Endothelial cell of umbilical vein (primary cell): ENCODE results near the gene ZNF581. TPM values are rescaled to one million over a fixed set of nuclear protein-coding genes. Genes with fewer than 3 reads are reported as not detected.

Experiments
- BruUV-seq: library from RNA; stranded (reverse); fragments of 400-500 nt; replicated peaks from 2 replicates; lab custom pipeline; 2021; lab: Mats Ljungman, UMichigan
- CTCF ChIA-PET: fragments of 300-600, 350-600 bp; sonication (Branson Sonifier 250); formaldehyde crosslinking; loops from one replicate; lab custom pipeline; 2021; ENCODE audit warnings: antibody characterized with exemption, inconsistent platforms; lab: Charles Lee
- POLR2A ChIA-PET: fragments of 300-600, 350-600 bp; sonication (Branson Sonifier 250); formaldehyde crosslinking; loops from one replicate; lab custom pipeline; 2021; ENCODE audit warnings: antibody characterized with exemption, inconsistent platforms; lab: Charles Lee
- DNase-seq: peaks from one replicate; pipeline ENCODE4 v3.0.0-alpha.2; 2011; ENCODE audit warnings: low read depth, low spot score
- FAIRE-seq: peaks from 2 replicates; lab custom pipeline; 2011; peaks lifted over from hg19 to GRCh38; lab: Jason Lieb, UNC
- H2AFZ ChIP-seq: 2 replicates; pipeline ENCODE4 v1.6.0; 2012; ENCODE audit warnings: low read depth, low read length, control low read depth, inconsistent platforms
- H3K27ac ChIP-seq: 2 replicates; pipeline ENCODE4 v1.5.1; 2011; ENCODE audit warnings: low read depth, mild to moderate bottlenecking, control low read depth, low read length, moderate library complexity; ENCODE audit not compliant: insufficient read depth
- H3K27me3 ChIP-seq, 2 experiments: 2 replicates each; pipeline versions ENCODE4 v1.6.0 to v1.6.1; 2011; ENCODE audit warnings: low read length in 2 of 2, mixed read lengths in 1 of 2; ENCODE audit not compliant: control insufficient read depth in 2 of 2, insufficient read depth in 2 of 2
- H3K36me3 ChIP-seq, 2 experiments: 2 replicates in 1 of 2; 3 replicates in 1 of 2; pipeline ENCODE4 v1.5.1; 2011; ENCODE audit warnings: low read length in 2 of 2, mild to moderate bottlenecking in 1 of 2, moderate library complexity in 1 of 2; ENCODE audit not compliant: control insufficient read depth in 2 of 2, insufficient read depth in 2 of 2; ENCODE audit errors: extremely low read depth in 1 of 2
- H3K4me1 ChIP-seq: 3 replicates; pipeline ENCODE4 v1.5.1; 2011; ENCODE audit warnings: mild to moderate bottlenecking, low read length; ENCODE audit not compliant: control insufficient read depth, insufficient read depth; ENCODE audit errors: extremely low read depth
- H3K4me2 ChIP-seq: 2 replicates; pipeline ENCODE4 v1.6.1; 2011; ENCODE audit warnings: low read length, control low read depth, mixed read lengths; ENCODE audit not compliant: insufficient read depth
- H3K4me3 ChIP-seq, 3 experiments: fragments of 200-600 bp in 1 of 3; sonication (generic), shearing (Covaris generic) in 1 of 3; replicated peaks in 1 of 3; 2 replicates each; pipeline ENCODE4 v1.5.1; 2011 to 2016; ENCODE audit warnings: control low read depth in 3 of 3, low read length in 3 of 3, mild to moderate bottlenecking in 2 of 3, inconsistent platforms in 1 of 3, low read depth in 1 of 3, moderate library complexity in 1 of 3; ENCODE audit not compliant: insufficient read depth in 1 of 3
- H3K79me2 ChIP-seq: 2 replicates; pipeline ENCODE4 v1.6.0; 2012; ENCODE audit warnings: low read length, inconsistent platforms; ENCODE audit not compliant: control insufficient read depth, insufficient read depth
- H3K9ac ChIP-seq: replicated peaks from 2 replicates; pipeline ENCODE3; 2011; ENCODE audit warnings: low read length, control low read depth; ENCODE audit not compliant: insufficient read depth; ENCODE audit errors: extremely low read depth
- H3K9me1 ChIP-seq: replicated peaks from 3 replicates; pipeline ENCODE4 v1.6.0; 2011; ENCODE audit warnings: mild to moderate bottlenecking, low read length; ENCODE audit not compliant: control insufficient read depth, insufficient read depth; ENCODE audit errors: extremely low read depth
- H3K9me3 ChIP-seq: replicated peaks from 2 replicates; pipeline ENCODE4 v1.5.1; 2012; ENCODE audit warnings: low read length, inconsistent platforms; ENCODE audit not compliant: control insufficient read depth, insufficient read depth
- H4K20me1 ChIP-seq: replicated peaks from 2 replicates; pipeline ENCODE3; 2011; ENCODE audit warnings: mild to moderate bottlenecking, low read length; ENCODE audit not compliant: control insufficient read depth, insufficient read depth; ENCODE audit errors: extremely low read depth
- EZH2 ChIP-seq: IDR thresholded peaks from 2 replicates; pipeline ENCODE4 v1.6.1; 2012; ENCODE audit warnings: borderline replicate concordance, low read depth, mild to moderate bottlenecking, moderate library complexity, low read length, inconsistent platforms; ENCODE audit not compliant: severe bottlenecking
- FOS ChIP-seq: IDR thresholded peaks from 2 replicates; pipeline ENCODE4 v1.6.1; 2011; ENCODE audit warnings: mild to moderate bottlenecking, low read length, moderate library complexity, borderline replicate concordance; ENCODE audit not compliant: insufficient read depth
- GATA2 ChIP-seq: IDR thresholded peaks from 2 replicates; pipeline ENCODE4 v1.7.0; 2011; ENCODE audit warnings: low read depth, mild to moderate bottlenecking, moderate library complexity, mixed read lengths, low read length; ENCODE audit not compliant: insufficient read length, insufficient read depth
- JUN ChIP-seq: IDR thresholded peaks from 2 replicates; pipeline ENCODE4 v1.6.1; 2011; ENCODE audit warnings: borderline replicate concordance, low read depth; ENCODE audit not compliant: insufficient read length, insufficient read depth
- MAX ChIP-seq: IDR thresholded peaks from 2 replicates; pipeline ENCODE4 v1.6.1; 2011; ENCODE audit not compliant: insufficient read depth, insufficient read length
- MYC ChIP-seq: IDR thresholded peaks from one replicate; pipeline ENCODE4 v1.6.1; 2011; ENCODE audit warnings: mild to moderate bottlenecking, low read depth, low read length
- POLR2A ChIP-seq: IDR thresholded peaks from 2 replicates; pipeline ENCODE4 v1.6.1; 2012; ENCODE audit warnings: low read depth, mild to moderate bottlenecking, control low read depth, low read length
- POLR2AphosphoS5 ChIP-seq: IDR thresholded peaks from 2 replicates; pipeline ENCODE4 v1.6.1; 2012; ENCODE audit warnings: low read depth, mild to moderate bottlenecking, control low read depth, low read length, moderate library complexity; ENCODE audit not compliant: insufficient read depth
- dilution Hi-C: fragments of 300-500 bp; cut with MboI; formaldehyde crosslinking; loops from one replicate; pipeline ENCODE4 v1.15.0; 2019; ENCODE audit warnings: low sequenced_read_pairs; ENCODE audit not compliant: extremely low pct_ligation_motif_present
- intact Hi-C: fragments of 100-400 bp; cut with micrococcal nuclease; formaldehyde crosslinking; loops from one replicate; pipeline ENCODE4 v1.10.0; 2022
- polyA plus RNA-seq, 4 experiments: library from polyadenylated mRNA; depleted of rRNA in 3 of 4; stranded (reverse) in 3 of 4; unstranded in 1 of 4; fragments of >200 nt; gene quantifications; 2 replicates each; pipeline versions ENCODE4 v1.2.1 to v1.2.3, GENCODE V29; 2011 to 2012; ENCODE audit warnings: missing spikeins in 1 of 4
- total RNA-seq: library from RNA; stranded (reverse); gene quantifications from 2 replicates; pipeline ENCODE4 v1.2.3, GENCODE V29; 2021
- TF ChIP-seq, protein P1 (sequence below), 2 donors: IDR thresholded peaks; 1 replicate in 1 of 2; 2 replicates in 1 of 2; pipeline ENCODE4 v1.5.1; 2011; ENCODE audit warnings: low read length in 2 of 2, mild to moderate bottlenecking in 2 of 2, moderate library complexity in 2 of 2, control low read depth in 1 of 2, inconsistent platforms in 1 of 2, low read depth in 1 of 2; ENCODE audit not compliant: insufficient read depth in 1 of 2; ENCODE audit errors: extremely low read depth in 1 of 2

The ZNF581 gene
- total and polyA plus RNA-seq, 2 donors (not counting 3 experiments of a cell fraction or from before 2014, with no cell fraction given) = 31.4 to 32.3 TPM

DNA sequence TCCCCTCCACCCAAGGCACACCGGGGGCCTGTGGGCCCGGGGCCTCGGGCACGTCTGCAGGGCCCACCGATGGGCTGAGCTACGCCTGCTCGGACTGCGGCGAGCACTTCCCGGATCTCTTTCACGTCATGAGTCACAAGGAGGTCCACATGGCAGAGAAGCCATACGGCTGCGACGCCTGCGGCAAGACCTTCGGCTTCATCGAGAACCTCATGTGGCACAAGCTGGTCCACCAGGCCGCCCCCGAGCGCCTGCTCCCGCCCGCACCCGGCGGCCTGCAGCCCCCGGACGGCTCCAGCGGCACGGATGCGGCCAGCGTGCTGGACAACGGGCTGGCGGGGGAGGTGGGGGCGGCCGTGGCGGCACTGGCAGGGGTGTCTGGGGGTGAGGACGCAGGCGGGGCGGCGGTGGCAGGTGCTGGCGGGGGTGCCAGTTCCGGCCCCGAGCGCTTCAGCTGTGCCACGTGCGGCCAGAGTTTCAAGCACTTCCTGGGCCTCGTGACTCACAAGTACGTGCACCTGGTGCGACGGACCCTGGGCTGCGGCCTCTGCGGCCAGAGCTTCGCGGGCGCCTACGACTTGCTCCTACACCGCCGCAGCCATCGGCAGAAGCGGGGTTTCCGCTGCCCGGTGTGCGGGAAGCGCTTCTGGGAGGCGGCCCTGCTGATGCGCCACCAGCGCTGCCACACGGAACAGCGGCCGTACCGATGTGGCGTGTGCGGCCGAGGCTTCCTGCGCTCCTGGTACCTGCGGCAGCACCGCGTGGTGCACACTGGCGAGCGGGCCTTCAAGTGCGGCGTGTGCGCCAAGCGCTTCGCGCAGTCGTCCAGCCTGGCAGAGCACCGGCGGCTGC is 27.7 kb upstream of the ZNF581 start:
- Histone ChIP-seq H3K4me3 (no peak overlapping the region), H3K4me2 (no peak overlapping the region), H2AFZ (no peak overlapping the region), H3K79me2 (peaks cover 7% of the 10 kb centered on the region), H3K9me1 (no peaks in the 10 kb centered on the region), H3K9me3 (no peaks in the 10 kb centered on the region), H3K27ac (no peak overlapping the region), H3K27me3 (no peaks in the 10 kb centered on the region), H3K4me1 (peaks cover 2% of the 10 kb centered on the region), H3K9ac (no peak overlapping the region), H3K36me3 (peaks cover 2 to 21% of the 10 kb centered on the region in 2 experiments), H4K20me1 (no peaks in the 10 kb centered on the region)
- FAIRE-seq = no peak
- ChIA-PET CTCF (no interaction called here), POLR2A (no interaction called here)
- no peak for DNase-seq
- intact Hi-C loops (no loop called here), dilution Hi-C loops (no loop called here)
- no peak for TF ChIP-seq GATA2
- TF ChIP-seq MAX = no peak
- TF ChIP-seq MYC = no peak
- no peak for TF ChIP-seq JUN
- no peak for TF ChIP-seq EZH2
- no peak for TF ChIP-seq FOS
- no peak for TF ChIP-seq POLR2A
- no peak for TF ChIP-seq POLR2AphosphoS5
- TF ChIP-seq, protein P1, sequence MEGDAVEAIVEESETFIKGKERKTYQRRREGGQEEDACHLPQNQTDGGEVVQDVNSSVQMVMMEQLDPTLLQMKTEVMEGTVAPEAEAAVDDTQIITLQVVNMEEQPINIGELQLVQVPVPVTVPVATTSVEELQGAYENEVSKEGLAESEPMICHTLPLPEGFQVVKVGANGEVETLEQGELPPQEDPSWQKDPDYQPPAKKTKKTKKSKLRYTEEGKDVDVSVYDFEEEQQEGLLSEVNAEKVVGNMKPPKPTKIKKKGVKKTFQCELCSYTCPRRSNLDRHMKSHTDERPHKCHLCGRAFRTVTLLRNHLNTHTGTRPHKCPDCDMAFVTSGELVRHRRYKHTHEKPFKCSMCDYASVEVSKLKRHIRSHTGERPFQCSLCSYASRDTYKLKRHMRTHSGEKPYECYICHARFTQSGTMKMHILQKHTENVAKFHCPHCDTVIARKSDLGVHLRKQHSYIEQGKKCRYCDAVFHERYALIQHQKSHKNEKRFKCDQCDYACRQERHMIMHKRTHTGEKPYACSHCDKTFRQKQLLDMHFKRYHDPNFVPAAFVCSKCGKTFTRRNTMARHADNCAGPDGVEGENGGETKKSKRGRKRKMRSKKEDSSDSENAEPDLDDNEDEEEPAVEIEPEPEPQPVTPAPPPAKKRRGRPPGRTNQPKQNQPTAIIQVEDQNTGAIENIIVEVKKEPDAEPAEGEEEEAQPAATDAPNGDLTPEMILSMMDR (IDR thresholded peaks at IDR 0.05; ENCODE audit: extremely low read depth in 1 of 2, insufficient read depth in 1 of 2, low read depth in 1 of 2, low read length in 2 of 2) = no peak
- no TSS peak for BruUV-seq
